ENCODE measurements around the gene ARL8A. TPM values are rescaled to one million over a fixed set of nuclear protein-coding genes. Genes with fewer than 3 reads are reported as not detected.

Gene ARL8A
- total RNA-seq, 1 experiment from 2014 or later = 45.6 TPM

DNA sequence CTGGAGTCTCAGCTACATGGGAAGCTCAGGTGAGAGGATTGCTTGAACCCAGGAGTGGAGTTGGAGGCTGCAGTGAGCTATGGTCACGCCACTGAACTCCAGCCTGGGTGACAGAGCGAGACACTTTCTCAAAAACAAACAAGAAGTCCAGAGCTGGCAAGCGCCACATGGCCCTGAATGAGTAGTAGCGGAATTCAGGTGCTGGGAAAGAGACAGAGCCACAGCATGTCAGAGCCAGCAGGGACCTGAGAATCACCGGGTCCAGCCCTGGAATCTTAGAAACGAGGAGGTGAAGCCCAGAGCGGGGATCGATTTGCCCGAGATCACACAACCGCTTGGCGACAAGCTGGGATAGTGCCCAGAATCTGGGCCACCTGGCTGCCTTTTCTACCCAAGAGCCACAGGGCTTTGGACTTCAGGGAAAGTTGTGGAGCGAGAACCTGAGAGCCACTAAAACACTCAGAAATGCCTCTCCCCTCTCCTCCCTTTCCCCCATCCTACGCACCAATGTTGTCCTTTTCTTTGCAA, 9.8 kb downstream of the ARL8A start:
- DNase-seq (ENCODE audit: low read depth, low spot score) (no peak), ATAC-seq (no peak; the same call in 1 of the 2 replicates)
- no peaks in the 10 kb centered on the region for H3K27me3 ChIP-seq (ENCODE audit: insufficient read depth, low read length)
- H3K27ac ChIP-seq (ENCODE audit: low read depth, low read length) = no peak overlapping the region
- POLR2A ChIA-PET = interaction anchor here (1.3 to 2.2 kb wide), 2 partner anchors 117 to 124 kb away, joined by 5 to 9 read pairs; partner anchors contain the start of gene ELF3
- H3K79me2 ChIP-seq (ENCODE audit: insufficient read depth, low read length) = peaks cover 12% of the 10 kb centered on the region; the same call in 1 of the 2 replicates
- no peak overlapping the region for H2AFZ ChIP-seq (ENCODE audit: low read depth, low read length, poor library complexity, severe bottlenecking)
- TF ChIP-seq RAD21 (IDR thresholded peaks at IDR 0.05; ENCODE audit: low read depth) (no peak), EZH2 (IDR thresholded peaks at IDR 0.05) (no peak), ZFX (IDR thresholded peaks at IDR 0.05) (no peak), JUND (IDR thresholded peaks at IDR 0.05) (no peak), CBX3 (IDR thresholded peaks at IDR 0.05; ENCODE audit: low read depth) (no peak), SRF (IDR thresholded peaks at IDR 0.05; ENCODE audit: low read depth) (no peak), FOSL1 (IDR thresholded peaks at IDR 0.05; ENCODE audit: low read depth) (no peak), TCF7L2 (IDR thresholded peaks at IDR 0.05; ENCODE audit: borderline replicate concordance, extremely low read depth, insufficient read depth, insufficient read length) (no peak), YY1 (IDR thresholded peaks at IDR 0.05; ENCODE audit: extremely low read depth, insufficient replicate concordance, low read depth, low read length) (no peak), EGR1 (IDR thresholded peaks at IDR 0.05; ENCODE audit: low read depth) (no peak), CEBPB (IDR thresholded peaks at IDR 0.05; ENCODE audit: low read depth) (no peak)
- TF ChIP-seq, protein P1, sequence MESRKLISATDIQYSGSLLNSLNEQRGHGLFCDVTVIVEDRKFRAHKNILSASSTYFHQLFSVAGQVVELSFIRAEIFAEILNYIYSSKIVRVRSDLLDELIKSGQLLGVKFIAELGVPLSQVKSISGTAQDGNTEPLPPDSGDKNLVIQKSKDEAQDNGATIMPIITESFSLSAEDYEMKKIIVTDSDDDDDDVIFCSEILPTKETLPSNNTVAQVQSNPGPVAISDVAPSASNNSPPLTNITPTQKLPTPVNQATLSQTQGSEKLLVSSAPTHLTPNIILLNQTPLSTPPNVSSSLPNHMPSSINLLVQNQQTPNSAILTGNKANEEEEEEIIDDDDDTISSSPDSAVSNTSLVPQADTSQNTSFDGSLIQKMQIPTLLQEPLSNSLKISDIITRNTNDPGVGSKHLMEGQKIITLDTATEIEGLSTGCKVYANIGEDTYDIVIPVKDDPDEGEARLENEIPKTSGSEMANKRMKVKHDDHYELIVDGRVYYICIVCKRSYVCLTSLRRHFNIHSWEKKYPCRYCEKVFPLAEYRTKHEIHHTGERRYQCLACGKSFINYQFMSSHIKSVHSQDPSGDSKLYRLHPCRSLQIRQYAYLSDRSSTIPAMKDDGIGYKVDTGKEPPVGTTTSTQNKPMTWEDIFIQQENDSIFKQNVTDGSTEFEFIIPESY (IDR thresholded peaks at IDR 0.05; ENCODE audit: extremely low read depth, insufficient replicate concordance, low read length) = no peak
- TF ChIP-seq, protein P2, sequence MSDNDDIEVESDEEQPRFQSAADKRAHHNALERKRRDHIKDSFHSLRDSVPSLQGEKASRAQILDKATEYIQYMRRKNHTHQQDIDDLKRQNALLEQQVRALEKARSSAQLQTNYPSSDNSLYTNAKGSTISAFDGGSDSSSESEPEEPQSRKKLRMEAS (IDR thresholded peaks at IDR 0.05) = no peak
- TF ChIP-seq, protein P3, sequence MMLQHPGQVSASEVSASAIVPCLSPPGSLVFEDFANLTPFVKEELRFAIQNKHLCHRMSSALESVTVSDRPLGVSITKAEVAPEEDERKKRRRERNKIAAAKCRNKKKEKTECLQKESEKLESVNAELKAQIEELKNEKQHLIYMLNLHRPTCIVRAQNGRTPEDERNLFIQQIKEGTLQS (IDR thresholded peaks at IDR 0.05) = no peak
- TF ChIP-seq, protein P4, sequence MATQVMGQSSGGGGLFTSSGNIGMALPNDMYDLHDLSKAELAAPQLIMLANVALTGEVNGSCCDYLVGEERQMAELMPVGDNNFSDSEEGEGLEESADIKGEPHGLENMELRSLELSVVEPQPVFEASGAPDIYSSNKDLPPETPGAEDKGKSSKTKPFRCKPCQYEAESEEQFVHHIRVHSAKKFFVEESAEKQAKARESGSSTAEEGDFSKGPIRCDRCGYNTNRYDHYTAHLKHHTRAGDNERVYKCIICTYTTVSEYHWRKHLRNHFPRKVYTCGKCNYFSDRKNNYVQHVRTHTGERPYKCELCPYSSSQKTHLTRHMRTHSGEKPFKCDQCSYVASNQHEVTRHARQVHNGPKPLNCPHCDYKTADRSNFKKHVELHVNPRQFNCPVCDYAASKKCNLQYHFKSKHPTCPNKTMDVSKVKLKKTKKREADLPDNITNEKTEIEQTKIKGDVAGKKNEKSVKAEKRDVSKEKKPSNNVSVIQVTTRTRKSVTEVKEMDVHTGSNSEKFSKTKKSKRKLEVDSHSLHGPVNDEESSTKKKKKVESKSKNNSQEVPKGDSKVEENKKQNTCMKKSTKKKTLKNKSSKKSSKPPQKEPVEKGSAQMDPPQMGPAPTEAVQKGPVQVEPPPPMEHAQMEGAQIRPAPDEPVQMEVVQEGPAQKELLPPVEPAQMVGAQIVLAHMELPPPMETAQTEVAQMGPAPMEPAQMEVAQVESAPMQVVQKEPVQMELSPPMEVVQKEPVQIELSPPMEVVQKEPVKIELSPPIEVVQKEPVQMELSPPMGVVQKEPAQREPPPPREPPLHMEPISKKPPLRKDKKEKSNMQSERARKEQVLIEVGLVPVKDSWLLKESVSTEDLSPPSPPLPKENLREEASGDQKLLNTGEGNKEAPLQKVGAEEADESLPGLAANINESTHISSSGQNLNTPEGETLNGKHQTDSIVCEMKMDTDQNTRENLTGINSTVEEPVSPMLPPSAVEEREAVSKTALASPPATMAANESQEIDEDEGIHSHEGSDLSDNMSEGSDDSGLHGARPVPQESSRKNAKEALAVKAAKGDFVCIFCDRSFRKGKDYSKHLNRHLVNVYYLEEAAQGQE (IDR thresholded peaks at IDR 0.05; ENCODE audit: low read depth) = no peak
- H3K4me2 ChIP-seq (ENCODE audit: low read length) = no peak overlapping the region
- no TSS peak for BruUV-seq (replicated peaks)
- H3K9ac ChIP-seq (ENCODE audit: low read length) = no peak overlapping the region
- no peaks in the 10 kb centered on the region for H3K9me3 ChIP-seq (ENCODE audit: control insufficient read depth in 1 of 2, insufficient read depth in 1 of 2, low read depth in 1 of 2, low read length in 2 of 2)
- no peaks in the 10 kb centered on the region for H4K20me1 ChIP-seq (ENCODE audit: insufficient read depth)
- H3K4me1 ChIP-seq (ENCODE audit: control insufficient read depth in 1 of 2, insufficient read depth in 2 of 2, low read length in 2 of 2) = no peaks in the 10 kb centered on the region; a peak in 1 of 4 replicates
- intact Hi-C loops (cut with micrococcal nuclease) = loop anchor here (1.0 kb wide), 1 partner anchor 135 kb away; no protein-coding TSS in a partner anchor
- H3K36me3 ChIP-seq (ENCODE audit: control insufficient read depth in 1 of 2, insufficient read depth in 2 of 2, low read length in 2 of 2) = peaks cover 7 to 18% of the 10 kb centered on the region in 2 experiments; a peak in 3 of 4 replicates
- no peak overlapping the region for H3K4me3 ChIP-seq (replicated peaks in 1 of 2; ENCODE audit: low read depth in 1 of 2, low read length in 2 of 2)
- RAD21 ChIA-PET (ENCODE audit: low non-redundant PET in 1 of 2, low total read pairs in 2 of 2, uncharacterized antibody in 2 of 2, unreplicated experiment in 2 of 2) = interaction anchor here in 1 of 2 experiments (0.6 kb wide), 1 partner anchor 54 kb away, joined by 5 read pairs; no protein-coding TSS in a partner anchor
- CTCF ChIA-PET = interaction anchor here (0.6 to 3.5 kb wide), 9 partner anchors 9 to 908 kb away, joined by 3 to 13 read pairs (median 5); partner anchors contain the start of gene GPR37L1
- no peaks in the 10 kb centered on the region for H3K9me2 ChIP-seq (ENCODE audit: insufficient read depth)
